ENCODE data around the gene CYP1A2.

DNA sequence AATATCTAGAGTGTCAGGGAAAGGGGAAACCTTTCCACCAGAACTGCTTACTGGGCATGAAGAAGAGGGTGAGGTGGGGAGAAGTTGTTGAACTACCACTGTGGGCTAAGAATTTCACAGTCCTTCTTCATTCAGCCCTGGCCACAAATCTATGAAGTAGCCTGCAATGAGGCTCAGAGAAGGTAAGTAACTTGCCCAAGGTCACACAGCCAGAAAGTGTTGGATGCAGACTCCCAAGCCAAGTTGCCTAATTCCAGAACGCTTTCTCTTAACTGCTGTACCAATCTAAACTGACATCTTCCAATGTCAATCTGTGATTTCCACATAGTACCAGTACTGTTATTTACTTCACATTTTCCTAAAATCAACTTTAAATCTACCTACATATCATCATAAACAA, 25.5 kb upstream of the CYP1A2 start:
- no peak for TF ChIP-seq POLR2A (IDR thresholded peaks at IDR 0.05)
- TF ChIP-seq, protein P1, sequence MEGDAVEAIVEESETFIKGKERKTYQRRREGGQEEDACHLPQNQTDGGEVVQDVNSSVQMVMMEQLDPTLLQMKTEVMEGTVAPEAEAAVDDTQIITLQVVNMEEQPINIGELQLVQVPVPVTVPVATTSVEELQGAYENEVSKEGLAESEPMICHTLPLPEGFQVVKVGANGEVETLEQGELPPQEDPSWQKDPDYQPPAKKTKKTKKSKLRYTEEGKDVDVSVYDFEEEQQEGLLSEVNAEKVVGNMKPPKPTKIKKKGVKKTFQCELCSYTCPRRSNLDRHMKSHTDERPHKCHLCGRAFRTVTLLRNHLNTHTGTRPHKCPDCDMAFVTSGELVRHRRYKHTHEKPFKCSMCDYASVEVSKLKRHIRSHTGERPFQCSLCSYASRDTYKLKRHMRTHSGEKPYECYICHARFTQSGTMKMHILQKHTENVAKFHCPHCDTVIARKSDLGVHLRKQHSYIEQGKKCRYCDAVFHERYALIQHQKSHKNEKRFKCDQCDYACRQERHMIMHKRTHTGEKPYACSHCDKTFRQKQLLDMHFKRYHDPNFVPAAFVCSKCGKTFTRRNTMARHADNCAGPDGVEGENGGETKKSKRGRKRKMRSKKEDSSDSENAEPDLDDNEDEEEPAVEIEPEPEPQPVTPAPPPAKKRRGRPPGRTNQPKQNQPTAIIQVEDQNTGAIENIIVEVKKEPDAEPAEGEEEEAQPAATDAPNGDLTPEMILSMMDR (IDR thresholded peaks at IDR 0.05), result no peak
